Body of pancreas (tissue), 4 donors: ENCODE measurements around the gene DHRS4L2. TPM values are rescaled to one million over a fixed set of nuclear protein-coding genes. Genes with fewer than 3 reads are reported as not detected.
"Not testable (repeated sequence)": the region's sequence is repeated elsewhere in the genome, so short reads cannot be mapped to it uniquely, and the experiment has no call there.

Source experiments
- ATAC-seq: fragments of 150-250 bp; one replicate; pipeline ENCODE4 v1.9.1; 2016
- DNase-seq, 4 donors: peaks; one replicate each; pipeline ENCODE4 v3.0.0-alpha.2; 2019
- H3K27ac ChIP-seq, 4 donors: fragments of 200-600 bp; sonication (generic); 1 replicate in 3 of 4; 2 replicates in 1 of 4; pipeline versions ENCODE4 v1.5.1 to v1.6.1; 2016 to 2019; ENCODE audit warnings: mild to moderate bottlenecking in 1 of 4, mixed read lengths in 1 of 4, moderate library complexity in 1 of 4
- H3K27me3 ChIP-seq, 2 donors: fragments of 200-600 bp; sonication (generic); one replicate each; pipeline ENCODE4 v1.6.0; 2016; ENCODE audit warnings: mild to moderate bottlenecking in 1 of 2
- H3K36me3 ChIP-seq, 2 donors: fragments of 200-600 bp; sonication (generic); replicated peaks in 1 of 2; 2 replicates each; pipeline ENCODE4 v1.5.1; 2016; ENCODE audit warnings: low read depth in 2 of 2; ENCODE audit not compliant: insufficient read depth in 1 of 2
- H3K4me1 ChIP-seq: fragments of 200-600 bp; sonication (generic); one replicate; pipeline ENCODE4 v1.6.0; 2016
- H3K4me3 ChIP-seq, 2 donors: fragments of 200-600 bp; sonication (generic); 1 replicate in 1 of 2; 2 replicates in 1 of 2; pipeline ENCODE4 v1.5.1; 2016 to 2019
- H3K9me3 ChIP-seq, 3 donors: fragments of 200-600 bp; sonication (generic); 1 replicate in 2 of 3; 2 replicates in 1 of 3; pipeline ENCODE4 v1.5.1; 2016
- CTCF ChIP-seq, 7 experiments: fragments of 450-650 bp in 4 of 7; fragments of 200-600 bp in 3 of 7; sonication (generic) in 3 of 7; IDR thresholded peaks; one replicate each; pipeline ENCODE4 v1.5.1; 2016 to 2019; ENCODE audit warnings: antibody characterized with exemption in 7 of 7
- POLR2A ChIP-seq, 3 donors: fragments of 450-650 bp; IDR thresholded peaks; one replicate each; pipeline ENCODE4 v1.6.1; 2016; ENCODE audit warnings: antibody characterized with exemption in 3 of 3, mild to moderate bottlenecking in 2 of 3
- WGBS, 2 donors: methylation state at CpG; one replicate each; pipeline ENCODE4 v1.1.5; 2017; 5-methylcytosine and 5-hydroxymethylcytosine counted together
- intact Hi-C: fragments of 100-400 bp; cut with DNase I; formaldehyde crosslinking; loops from one replicate; pipeline ENCODE4 v1.15.1; 2023
- total RNA-seq, 2 donors: library from RNA; depleted of rRNA; stranded (reverse); fragments of >200 nt; gene quantifications; one replicate each; pipeline ENCODE4 v1.1.0, GENCODE V29; 2016

DHRS4L2 gene
- total RNA-seq, 2 donors from 2014 or later: 10.6 to 16.5 TPM

- intact Hi-C loops, H3K36me3 ChIP-seq, H3K27ac ChIP-seq, H3K9me3 ChIP-seq, H3K4me3 ChIP-seq, H3K27me3 ChIP-seq, H3K4me1 ChIP-seq: not testable (repeated sequence)
- peak in 4 of 7 experiments; percentile 14 to 38 (median 30) for TF ChIP-seq CTCF (IDR thresholded peaks at IDR 0.05)
- DNase-seq (peak in 2 of 4 donors; percentile 31 to 43), ATAC-seq (peak; percentile 67)
- WGBS, 2 donors: 38 to 49% methylated on average over 2 of the region's 2 CpGs
Observed at GRCh38 chr14:23977208-23977607, 11.5 kb upstream of the DHRS4L2 start.

- H3K36me3 ChIP-seq, intact Hi-C loops, ATAC-seq, H3K4me3 ChIP-seq, H3K27ac ChIP-seq, H3K4me1 ChIP-seq, H3K9me3 ChIP-seq, DNase-seq, H3K27me3 ChIP-seq: not testable (repeated sequence)
- 49 to 100% methylated on average over 1 to 10 of the region's 10 CpGs for WGBS, 2 donors
Observed at GRCh38 chr14:23981951-23982813, 6.5 kb upstream of the DHRS4L2 start.

GRCh38 chr14:23984891-23985602 lies 3.7 kb upstream of the DHRS4L2 start:
- DNase-seq (no peak), ATAC-seq (no peak)
- WGBS, 2 donors: 47 to 53% methylated on average over 4 of the region's 4 CpGs
- Histone ChIP-seq H3K27me3 (no peaks in the 10 kb centered on the region), H3K9me3 (no peaks in the 10 kb centered on the region), H3K27ac (no peak overlapping the region), H3K4me1 (peaks cover 7% of the 10 kb centered on the region), H3K4me3 (no peak overlapping the region), H3K36me3 (no peaks in the 10 kb centered on the region)
- TF ChIP-seq POLR2A (IDR thresholded peaks at IDR 0.05) (no peak), CTCF (IDR thresholded peaks at IDR 0.05) (no peak)
- intact Hi-C loops: no loop called here

GRCh38 chr14:23988223-23988606 lies 514 bp upstream of the DHRS4L2 start:
- DNase-seq (peak in 2 of 4 donors; percentile 23 to 31), ATAC-seq (peak; percentile 45)
- H3K9me3 ChIP-seq, H3K36me3 ChIP-seq, H3K4me1 ChIP-seq, H3K4me3 ChIP-seq, H3K27me3 ChIP-seq, intact Hi-C loops: not testable (repeated sequence)
- H3K27ac ChIP-seq: peak overlapping the region; percentile 35 to 77 (median 59)
- WGBS, 2 donors: no CpG with 5 or more reads among the region's 6 CpGs

- H3K4me1 ChIP-seq, H3K27me3 ChIP-seq, H3K4me3 ChIP-seq, H3K9me3 ChIP-seq, intact Hi-C loops, H3K36me3 ChIP-seq: not testable (repeated sequence)
- ATAC-seq: peak; percentile 39
- DNase-seq: peak; percentile 29 to 88 (median 63)
- peak overlapping the region in 1 of 4 donors; percentile 77 for H3K27ac ChIP-seq
- WGBS, 2 donors: 74 to 83% methylated on average over 7 to 18 of the region's 21 CpGs
Observed at GRCh38 chr14:23989734-23990445, 1.2 kb downstream of the DHRS4L2 start.

GRCh38 chr14:23990961-23991360 lies 2.2 kb downstream of the DHRS4L2 start:
- intact Hi-C loops, H3K27ac ChIP-seq, ATAC-seq, H3K4me1 ChIP-seq, DNase-seq, H3K36me3 ChIP-seq, H3K4me3 ChIP-seq, H3K9me3 ChIP-seq, H3K27me3 ChIP-seq: not testable (repeated sequence)
- WGBS, 2 donors: 92 to 100% methylated on average over 1 of the region's 1 CpG

GRCh38 chr14:23993042-23993441 lies 4.3 kb downstream of the DHRS4L2 start:
- 53 to 58% methylated on average over 3 of the region's 3 CpGs for WGBS, 2 donors
- DNase-seq, H3K36me3 ChIP-seq, ATAC-seq, H3K4me1 ChIP-seq, H3K27ac ChIP-seq, H3K9me3 ChIP-seq, intact Hi-C loops, H3K27me3 ChIP-seq, H3K4me3 ChIP-seq: not testable (repeated sequence)

GRCh38 chr14:23996009-23996408 lies 7.3 kb downstream of the DHRS4L2 start:
- DNase-seq, ATAC-seq, H3K27ac ChIP-seq, H3K27me3 ChIP-seq, H3K9me3 ChIP-seq, H3K4me1 ChIP-seq, intact Hi-C loops, H3K4me3 ChIP-seq, H3K36me3 ChIP-seq: not testable (repeated sequence)

GRCh38 chr14:23996825-23997224 lies 8.1 kb downstream of the DHRS4L2 start:
- H3K9me3 ChIP-seq, H3K4me3 ChIP-seq, H3K27me3 ChIP-seq, H3K4me1 ChIP-seq, DNase-seq, intact Hi-C loops, H3K36me3 ChIP-seq, ATAC-seq, H3K27ac ChIP-seq: not testable (repeated sequence)
- WGBS, 2 donors: 86 to 100% methylated on average over 1 of the region's 2 CpGs
